ENCODE data around the gene STARD8.

STARD8 gene

GRCh38 chrX:68693481-68694434 is 46.3 kb downstream of the STARD8 start:
- DNase-seq (ENCODE audit: low spot score), result no peak

- DNase-seq (ENCODE audit: low spot score), result no peak
These were observed 47.2 kb downstream of the STARD8 start for GRCh38 chrX:68694435-68695205.

- DNase-seq (ENCODE audit: low spot score), result no peak
These were observed 47.9 kb downstream of the STARD8 start for GRCh38 chrX:68695206-68695845.

GRCh38 chrX:68696267-68696990 is 49.0 kb downstream of the STARD8 start:
- DNase-seq (ENCODE audit: low spot score), result no peak

GRCh38 chrX:68697036-68697435 is 49.6 kb downstream of the STARD8 start:
- no peak for DNase-seq (ENCODE audit: low spot score)

GRCh38 chrX:68697465-68698125 is 50.1 kb downstream of the STARD8 start:
- DNase-seq (ENCODE audit: low spot score), result no peak

GRCh38 chrX:68698942-68699341 is 51.5 kb downstream of the STARD8 start:
- DNase-seq (ENCODE audit: low spot score), result no peak

GRCh38 chrX:68699960-68700746 is 52.7 kb downstream of the STARD8 start:
- DNase-seq (ENCODE audit: low spot score), result no peak

GRCh38 chrX:68703369-68703768 is 55.9 kb downstream of the STARD8 start:
- no peak for DNase-seq (ENCODE audit: low spot score)

- no peak for DNase-seq (ENCODE audit: low spot score)
These were observed 56.4 kb downstream of the STARD8 start for GRCh38 chrX:68703846-68704245.

GRCh38 chrX:68705986-68706385 is 58.5 kb downstream of the STARD8 start:
- DNase-seq (ENCODE audit: low spot score), result no peak

GRCh38 chrX:68708503-68709290 is 61.2 kb downstream of the STARD8 start:
- no peak for DNase-seq (ENCODE audit: low spot score)

GRCh38 chrX:68710870-68711576 is 63.6 kb downstream of the STARD8 start:
- DNase-seq (ENCODE audit: low spot score), result peak; percentile 9

GRCh38 chrX:68711845-68712244 is 64.4 kb downstream of the STARD8 start:
- no peak for DNase-seq (ENCODE audit: low spot score)

GRCh38 chrX:68714856-68715255 is 67.4 kb downstream of the STARD8 start:
- DNase-seq (ENCODE audit: low spot score), result no peak

- DNase-seq (ENCODE audit: low spot score), result no peak
These were observed 69.7 kb downstream of the STARD8 start for GRCh38 chrX:68717196-68717595.

GRCh38 chrX:68717663-68718442 is 70.4 kb downstream of the STARD8 start:
- no peak for DNase-seq (ENCODE audit: low spot score)

GRCh38 chrX:68718443-68718820 is 71.0 kb downstream of the STARD8 start:
- DNase-seq (ENCODE audit: low spot score), result no peak

All from NAMALWA (cell line).